ENCODE measurements around the gene ASIC5.
"Not testable (repeated sequence)": the region's sequence is repeated elsewhere in the genome, so short reads cannot be mapped to it uniquely, and the experiment has no call there.

The ASIC5 gene

GRCh38 chr4:155800685-155801343, 65.3 kb downstream of the ASIC5 start:
- DNase-seq (ENCODE audit: low spot score), result no peak

- no peak for DNase-seq (ENCODE audit: low spot score)
These were observed 66.3 kb downstream of the ASIC5 start for GRCh38 chr4:155799794-155800123.

GRCh38 chr4:155799116-155799793, 66.8 kb downstream of the ASIC5 start:
- DNase-seq (ENCODE audit: low spot score), result no peak

- not testable (repeated sequence) for DNase-seq (ENCODE audit: low spot score)
These were observed 68.5 kb downstream of the ASIC5 start for GRCh38 chr4:155797581-155797980.

- no peak for DNase-seq (ENCODE audit: low spot score)
These were observed 70.1 kb downstream of the ASIC5 start for GRCh38 chr4:155795991-155796390.

- DNase-seq (ENCODE audit: low spot score), result no peak
These were observed 71.4 kb downstream of the ASIC5 start for GRCh38 chr4:155794589-155795236.

- DNase-seq (ENCODE audit: low spot score), result no peak
These were observed 76.1 kb downstream of the ASIC5 start for GRCh38 chr4:155789982-155790381.

GRCh38 chr4:155789391-155789790, 76.7 kb downstream of the ASIC5 start:
- no peak for DNase-seq (ENCODE audit: low spot score)

GRCh38 chr4:155787113-155787710, 78.9 kb downstream of the ASIC5 start:
- peak; percentile 6 for DNase-seq (ENCODE audit: low spot score)

- no peak for DNase-seq (ENCODE audit: low spot score)
These were observed 80.2 kb downstream of the ASIC5 start for GRCh38 chr4:155785828-155786227.

GRCh38 chr4:155784637-155785036, 81.4 kb downstream of the ASIC5 start:
- no peak for DNase-seq (ENCODE audit: low spot score)

GRCh38 chr4:155781249-155781831, 84.7 kb downstream of the ASIC5 start:
- DNase-seq (ENCODE audit: low spot score), result no peak

- DNase-seq (ENCODE audit: low spot score), result no peak
These were observed 85.3 kb downstream of the ASIC5 start for GRCh38 chr4:155780775-155781174.

Data from hematopoietic multipotent progenitor cell treated with erythropoietin and hydrocortisone succinate and interleukin-3 and kit ligand, for 15 days (in vitro differentiated cells).